ENCODE measurements around the gene ASZ1.

The ASZ1 gene

DNA sequence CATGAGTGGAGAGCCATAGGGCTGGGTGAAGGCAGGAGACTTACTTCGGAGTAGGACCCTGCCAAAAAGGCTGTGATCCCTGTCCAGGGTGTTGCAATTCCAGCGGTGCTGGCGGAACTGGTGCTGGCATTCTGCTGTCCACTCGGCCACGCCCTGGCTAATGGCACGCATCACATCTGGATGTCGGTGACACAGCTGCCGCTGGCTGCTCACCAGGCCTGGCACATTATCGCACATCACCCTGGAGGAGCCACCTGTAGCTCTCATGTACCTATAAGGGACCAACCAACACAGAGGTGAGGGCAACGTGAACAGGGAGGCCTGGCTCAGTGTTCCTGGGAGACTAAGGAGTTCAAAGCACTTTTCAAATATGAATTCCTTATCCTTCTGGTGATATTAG is 106.8 kb downstream of the ASZ1 start:
- H3K4me3 ChIP-seq (ENCODE audit: low read depth, low read length) = no peak overlapping the region
- DNase-seq (ENCODE audit: low read depth) = no peak
- TF ChIP-seq, protein P1, sequence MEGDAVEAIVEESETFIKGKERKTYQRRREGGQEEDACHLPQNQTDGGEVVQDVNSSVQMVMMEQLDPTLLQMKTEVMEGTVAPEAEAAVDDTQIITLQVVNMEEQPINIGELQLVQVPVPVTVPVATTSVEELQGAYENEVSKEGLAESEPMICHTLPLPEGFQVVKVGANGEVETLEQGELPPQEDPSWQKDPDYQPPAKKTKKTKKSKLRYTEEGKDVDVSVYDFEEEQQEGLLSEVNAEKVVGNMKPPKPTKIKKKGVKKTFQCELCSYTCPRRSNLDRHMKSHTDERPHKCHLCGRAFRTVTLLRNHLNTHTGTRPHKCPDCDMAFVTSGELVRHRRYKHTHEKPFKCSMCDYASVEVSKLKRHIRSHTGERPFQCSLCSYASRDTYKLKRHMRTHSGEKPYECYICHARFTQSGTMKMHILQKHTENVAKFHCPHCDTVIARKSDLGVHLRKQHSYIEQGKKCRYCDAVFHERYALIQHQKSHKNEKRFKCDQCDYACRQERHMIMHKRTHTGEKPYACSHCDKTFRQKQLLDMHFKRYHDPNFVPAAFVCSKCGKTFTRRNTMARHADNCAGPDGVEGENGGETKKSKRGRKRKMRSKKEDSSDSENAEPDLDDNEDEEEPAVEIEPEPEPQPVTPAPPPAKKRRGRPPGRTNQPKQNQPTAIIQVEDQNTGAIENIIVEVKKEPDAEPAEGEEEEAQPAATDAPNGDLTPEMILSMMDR (IDR thresholded peaks at IDR 0.05; ENCODE audit: control insufficient read depth, extremely low read depth, insufficient read depth) = no peak

DNA sequence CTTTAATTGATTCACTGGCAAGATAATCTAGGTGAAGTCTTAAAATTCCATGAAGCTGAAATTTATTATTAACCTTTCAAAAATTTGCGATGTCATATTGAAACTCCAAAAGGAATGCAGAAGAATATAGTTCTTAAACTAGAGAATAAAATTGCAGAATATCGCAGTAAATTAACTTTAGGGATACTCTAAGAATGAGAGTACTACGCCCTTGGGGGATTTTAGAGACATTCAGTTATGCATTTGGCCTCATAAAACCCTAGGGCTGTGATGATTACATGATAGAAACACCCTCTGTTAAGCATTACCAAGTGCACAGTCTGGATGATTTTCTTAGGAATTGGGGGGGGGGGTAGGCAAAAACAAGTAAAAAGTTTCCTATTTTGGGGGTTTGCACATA is 108.1 kb downstream of the ASZ1 start:
- DNase-seq (ENCODE audit: low read depth) = no peak
- TF ChIP-seq, protein P1 (IDR thresholded peaks at IDR 0.05; ENCODE audit: control insufficient read depth, extremely low read depth, insufficient read depth) = no peak
- H3K4me3 ChIP-seq (ENCODE audit: low read depth, low read length) = no peak overlapping the region

DNA sequence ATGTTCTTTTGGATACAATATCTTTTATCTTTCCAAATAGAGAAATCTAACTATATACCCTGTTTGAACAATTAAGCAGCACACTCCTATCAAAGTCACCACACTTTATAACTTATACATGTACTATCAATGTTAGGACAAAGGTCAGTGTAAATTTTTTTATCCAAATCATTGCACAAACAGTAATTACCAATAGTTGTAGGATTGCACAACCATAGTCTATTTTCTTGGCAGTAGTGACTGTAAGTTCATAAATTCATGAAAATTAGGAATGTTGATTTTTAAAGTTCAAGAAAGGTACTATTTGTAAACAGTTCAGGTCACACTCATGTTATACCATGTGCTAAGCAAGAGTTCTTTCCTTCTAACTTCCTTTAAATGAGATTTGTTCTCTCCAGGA is 113.7 kb downstream of the ASZ1 start:
- H3K4me3 ChIP-seq (ENCODE audit: low read depth, low read length) = no peak overlapping the region
- TF ChIP-seq, protein P1 (IDR thresholded peaks at IDR 0.05; ENCODE audit: control insufficient read depth, extremely low read depth, insufficient read depth) = no peak
- no peak for DNase-seq (ENCODE audit: low read depth)

Measured in LNCaP clone FGC (cell line).